Ovary (tissue), 3 donors: ENCODE data around the gene ENPP7.

Experiments used
- POLR2A ChIP-seq: fragments of 450-650 bp; IDR thresholded peaks from one replicate; pipeline ENCODE4 v1.6.1; 2017; ENCODE audit warnings: antibody characterized with exemption, mild to moderate bottlenecking, moderate library complexity
- TF ChIP-seq, protein P1 (sequence below), 3 donors: fragments of 450-650 bp in 2 of 3; fragments of 200-600 bp in 1 of 3; IDR thresholded peaks; one replicate each; pipeline versions ENCODE4 v1.5.1 to v1.8.0; 2016 to 2022; ENCODE audit warnings: antibody characterized with exemption in 3 of 3, mild to moderate bottlenecking in 1 of 3
- donor health status: DM: no; HTN: no; CAD: no.

DNA sequence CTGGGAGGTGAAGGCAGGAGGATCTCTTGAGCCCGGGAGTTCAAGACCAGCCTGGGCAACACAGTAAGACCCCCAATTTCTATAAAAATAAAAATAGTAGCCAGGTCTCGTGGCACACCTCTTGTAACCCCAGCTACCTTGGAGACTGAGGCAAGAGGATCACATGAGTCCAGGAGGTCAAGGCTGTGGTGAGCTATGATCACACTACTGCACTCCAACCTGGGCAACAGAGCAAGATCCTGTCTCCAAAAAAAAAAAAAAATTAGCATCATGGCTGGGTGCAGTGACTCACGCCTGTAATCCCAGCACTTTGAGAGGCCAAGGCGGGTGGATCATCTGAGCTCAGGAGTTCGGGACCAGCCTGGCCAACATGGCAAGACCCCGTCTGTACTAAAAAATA is 40.5 kb downstream of the ENPP7 start:
- TF ChIP-seq, protein P1, sequence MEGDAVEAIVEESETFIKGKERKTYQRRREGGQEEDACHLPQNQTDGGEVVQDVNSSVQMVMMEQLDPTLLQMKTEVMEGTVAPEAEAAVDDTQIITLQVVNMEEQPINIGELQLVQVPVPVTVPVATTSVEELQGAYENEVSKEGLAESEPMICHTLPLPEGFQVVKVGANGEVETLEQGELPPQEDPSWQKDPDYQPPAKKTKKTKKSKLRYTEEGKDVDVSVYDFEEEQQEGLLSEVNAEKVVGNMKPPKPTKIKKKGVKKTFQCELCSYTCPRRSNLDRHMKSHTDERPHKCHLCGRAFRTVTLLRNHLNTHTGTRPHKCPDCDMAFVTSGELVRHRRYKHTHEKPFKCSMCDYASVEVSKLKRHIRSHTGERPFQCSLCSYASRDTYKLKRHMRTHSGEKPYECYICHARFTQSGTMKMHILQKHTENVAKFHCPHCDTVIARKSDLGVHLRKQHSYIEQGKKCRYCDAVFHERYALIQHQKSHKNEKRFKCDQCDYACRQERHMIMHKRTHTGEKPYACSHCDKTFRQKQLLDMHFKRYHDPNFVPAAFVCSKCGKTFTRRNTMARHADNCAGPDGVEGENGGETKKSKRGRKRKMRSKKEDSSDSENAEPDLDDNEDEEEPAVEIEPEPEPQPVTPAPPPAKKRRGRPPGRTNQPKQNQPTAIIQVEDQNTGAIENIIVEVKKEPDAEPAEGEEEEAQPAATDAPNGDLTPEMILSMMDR (IDR thresholded peaks at IDR 0.05): no peak
- TF ChIP-seq POLR2A: no peak
